Epidermal melanocyte (primary cell): ENCODE measurements around the gene MAEL.
"Not testable (repeated sequence)": the region's sequence is repeated elsewhere in the genome, so short reads cannot be mapped to it uniquely, and the experiment has no call there.

ENCODE experiments used
- DNase-seq: peaks from one replicate; pipeline ENCODE4 v3.0.0; 2011; ENCODE audit warnings: low spot score; ENCODE audit not compliant: insufficient read length

MAEL gene

DNA sequence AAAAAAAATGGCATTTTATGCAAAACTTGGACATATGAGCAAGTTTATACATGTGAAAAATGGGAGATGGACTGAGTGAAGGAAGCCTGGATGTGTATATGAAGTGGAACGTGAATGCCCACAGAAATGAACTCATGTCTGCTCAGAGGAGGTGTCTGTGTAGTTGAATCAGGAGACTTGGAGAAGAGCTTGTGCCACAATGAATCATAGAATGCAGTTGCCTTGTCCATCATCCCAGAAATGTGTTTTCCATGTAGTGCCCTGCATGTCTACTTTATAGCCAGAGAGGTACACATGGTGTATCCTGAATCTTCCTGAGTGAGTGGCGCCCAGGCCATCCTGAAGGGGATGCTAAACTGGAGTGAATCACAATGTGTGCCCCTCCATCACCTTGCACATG lies 11.1 kb upstream of the MAEL start:
- no peak for DNase-seq

DNA sequence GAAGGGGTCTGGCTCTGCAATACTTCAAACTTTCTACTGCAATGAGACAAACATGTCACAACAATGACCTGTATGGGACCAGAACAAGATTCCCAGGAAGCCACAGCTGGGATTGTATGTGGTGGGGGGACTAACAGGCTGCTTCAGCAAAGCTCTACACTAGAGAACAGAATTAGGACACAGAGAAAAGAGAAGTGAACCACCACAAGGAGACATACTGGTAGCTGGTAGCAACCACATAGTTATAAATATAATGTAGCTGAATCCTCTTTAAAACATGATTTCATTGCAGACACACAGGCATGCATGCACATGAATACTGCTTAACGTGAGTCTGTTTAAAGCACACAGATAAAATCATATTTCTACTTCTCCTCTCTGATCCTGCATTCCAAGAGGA lies 10.3 kb upstream of the MAEL start:
- DNase-seq, result no peak

DNA sequence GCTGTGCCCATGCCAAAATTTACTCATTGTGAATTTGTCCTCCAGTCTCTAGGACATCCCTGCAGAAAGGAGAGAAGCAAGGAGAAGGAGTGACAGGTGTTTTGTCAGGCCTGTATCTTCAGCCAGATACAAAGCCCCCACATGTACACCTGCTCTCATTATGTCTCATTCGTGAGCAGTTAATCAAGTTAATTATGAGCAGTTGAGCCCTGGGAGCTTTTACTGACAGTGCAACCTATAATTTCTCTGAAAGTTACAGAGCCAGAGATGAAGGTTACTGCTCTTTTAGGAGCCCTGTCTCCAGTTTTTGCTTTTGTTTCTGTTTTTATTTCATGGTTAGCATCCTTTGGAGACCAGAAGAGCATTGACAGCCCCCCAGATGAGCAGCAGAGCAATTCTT lies 8.7 kb upstream of the MAEL start:
- DNase-seq, result no peak

DNA sequence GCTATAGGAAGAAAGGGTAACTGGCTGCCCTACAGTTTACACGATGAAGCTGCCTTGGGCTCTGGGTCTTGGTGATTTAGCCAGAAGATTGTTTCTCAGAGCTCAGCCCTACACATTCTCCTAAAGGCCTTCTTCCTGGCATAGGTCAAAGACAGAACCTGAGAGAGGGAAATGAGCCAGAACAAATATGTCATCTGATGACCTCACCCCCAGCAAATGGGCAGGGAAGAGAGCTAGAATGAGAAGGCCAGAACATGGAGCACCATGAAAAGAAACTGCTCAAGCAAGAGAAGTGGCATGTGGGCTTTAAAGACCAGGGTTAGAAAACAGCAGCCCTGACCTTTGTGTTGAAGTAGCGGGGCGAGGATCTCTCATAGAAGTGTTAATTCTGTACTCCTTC lies 8.3 kb upstream of the MAEL start:
- DNase-seq, result no peak

DNA sequence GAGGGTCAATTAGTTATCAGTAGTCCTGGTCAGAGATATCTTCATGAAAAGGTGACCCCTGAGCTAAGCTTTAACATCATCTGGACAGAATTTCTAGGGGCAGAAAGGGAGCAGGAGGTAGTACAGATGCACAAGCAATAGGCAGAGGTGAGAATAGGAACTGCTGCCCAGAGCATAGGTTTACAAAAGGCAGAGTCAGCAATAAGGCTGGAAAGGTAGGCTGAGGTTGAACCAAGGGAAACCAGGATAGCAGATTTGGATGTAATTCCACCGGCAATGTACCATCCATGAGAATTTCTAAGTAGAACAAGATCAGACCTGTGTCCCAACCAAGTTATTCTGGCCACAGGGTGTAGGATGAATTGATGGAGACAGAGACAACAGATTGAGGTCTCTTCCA lies 7.5 kb upstream of the MAEL start:
- no peak for DNase-seq

DNA sequence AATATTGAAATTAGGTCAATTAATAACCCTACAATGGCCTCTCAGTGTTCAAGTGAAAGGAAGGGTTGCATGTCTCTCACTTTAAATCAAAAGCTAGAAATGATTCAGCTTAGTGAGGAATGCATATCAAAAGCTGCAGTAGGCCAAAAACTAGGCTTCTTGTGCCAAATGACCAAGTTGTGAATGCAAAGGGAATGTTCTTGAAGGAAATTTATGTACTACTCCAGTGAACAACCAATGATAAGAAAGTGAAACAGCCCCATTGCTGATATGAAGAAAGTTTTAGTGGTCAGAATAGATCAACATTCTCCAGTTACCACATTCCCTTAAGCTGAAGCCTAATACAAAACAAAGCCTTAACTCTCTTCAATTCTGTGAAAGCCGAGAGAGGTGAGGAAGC lies 10.0 kb downstream of the MAEL start:
- DNase-seq, result no peak

DNA sequence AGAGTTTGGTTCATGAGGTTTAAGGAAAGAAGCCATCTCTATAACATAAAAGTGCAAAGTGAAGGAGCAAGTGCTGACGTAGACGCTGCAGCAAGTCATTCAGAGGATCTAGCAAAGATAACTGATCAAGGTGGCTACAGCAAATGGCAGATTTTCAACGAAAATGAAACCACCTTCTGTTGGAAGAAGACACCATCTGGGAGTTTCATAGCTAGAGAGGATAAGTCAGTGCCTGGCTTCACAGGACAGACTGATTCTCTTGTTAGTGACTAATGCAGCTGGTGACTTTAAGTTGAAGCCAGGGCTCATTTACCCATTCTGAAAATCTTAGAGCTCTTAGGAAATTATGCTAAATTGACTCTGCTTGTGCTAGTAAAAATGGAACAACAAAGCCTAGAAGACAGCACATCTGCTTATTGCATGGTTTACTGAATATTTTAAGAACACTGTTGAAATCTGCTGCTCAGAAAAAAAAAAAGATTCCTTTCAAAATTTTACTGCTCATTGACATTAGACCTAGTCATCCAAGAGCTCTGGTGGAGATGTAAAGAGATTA lies 10.5 kb downstream of the MAEL start:
- DNase-seq, result no peak

DNA sequence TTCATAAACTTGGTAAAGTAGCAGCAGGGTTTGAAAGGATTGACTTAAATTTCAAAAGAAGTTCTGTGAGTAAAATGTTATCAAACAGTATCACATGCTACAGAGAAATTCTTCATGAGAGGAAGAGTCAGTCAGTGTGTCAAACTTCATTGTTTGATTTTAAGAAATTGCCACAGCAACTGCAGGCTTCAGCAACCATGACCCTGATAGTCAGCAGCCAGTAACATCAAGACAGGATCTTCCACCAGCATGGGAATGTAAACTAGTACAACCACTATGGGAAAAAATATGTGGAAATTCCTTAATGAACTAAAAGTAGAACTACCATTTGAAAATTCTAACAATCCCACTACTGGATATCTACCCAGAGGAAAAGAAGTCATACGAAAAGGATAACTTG lies 11.5 kb downstream of the MAEL start:
- DNase-seq, result no peak

DNA sequence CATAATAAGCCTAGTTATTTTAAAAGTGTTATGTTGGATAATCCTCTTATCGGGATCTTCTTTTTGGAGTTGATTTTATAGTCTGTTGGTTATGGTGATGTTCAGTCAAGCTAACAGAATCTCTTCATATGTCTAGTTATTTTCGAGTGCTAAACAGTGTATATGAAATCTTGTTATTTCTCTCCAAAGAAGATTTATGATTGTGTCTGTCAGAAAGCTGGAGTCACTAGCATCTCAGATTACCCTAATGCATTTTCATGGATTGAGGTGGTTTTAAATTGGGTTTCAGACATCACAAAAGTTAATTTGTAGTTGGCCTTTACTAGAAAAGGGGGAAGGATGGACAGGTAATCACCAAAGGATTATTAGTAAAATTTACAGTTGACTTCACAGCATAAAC lies 13.3 kb downstream of the MAEL start:
- no peak for DNase-seq

DNA sequence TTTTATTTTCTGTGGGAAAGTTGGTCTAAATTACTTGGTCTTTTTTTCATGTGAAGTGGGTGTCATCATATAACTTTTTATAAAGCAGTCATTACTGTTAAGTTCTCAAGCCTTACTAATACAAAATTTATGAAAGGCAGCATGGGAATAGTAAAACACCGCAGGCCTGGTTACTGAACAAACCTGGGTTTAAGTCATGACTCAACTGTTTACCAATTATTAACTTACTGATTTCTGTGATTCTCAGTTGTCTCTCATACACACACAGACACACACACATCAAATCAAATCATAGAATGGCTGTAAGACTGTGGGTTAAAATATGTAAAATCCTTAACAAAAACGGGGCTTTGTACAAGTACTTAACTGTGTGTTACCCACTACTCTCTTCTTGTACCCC lies 14.6 kb downstream of the MAEL start:
- no peak for DNase-seq

DNA sequence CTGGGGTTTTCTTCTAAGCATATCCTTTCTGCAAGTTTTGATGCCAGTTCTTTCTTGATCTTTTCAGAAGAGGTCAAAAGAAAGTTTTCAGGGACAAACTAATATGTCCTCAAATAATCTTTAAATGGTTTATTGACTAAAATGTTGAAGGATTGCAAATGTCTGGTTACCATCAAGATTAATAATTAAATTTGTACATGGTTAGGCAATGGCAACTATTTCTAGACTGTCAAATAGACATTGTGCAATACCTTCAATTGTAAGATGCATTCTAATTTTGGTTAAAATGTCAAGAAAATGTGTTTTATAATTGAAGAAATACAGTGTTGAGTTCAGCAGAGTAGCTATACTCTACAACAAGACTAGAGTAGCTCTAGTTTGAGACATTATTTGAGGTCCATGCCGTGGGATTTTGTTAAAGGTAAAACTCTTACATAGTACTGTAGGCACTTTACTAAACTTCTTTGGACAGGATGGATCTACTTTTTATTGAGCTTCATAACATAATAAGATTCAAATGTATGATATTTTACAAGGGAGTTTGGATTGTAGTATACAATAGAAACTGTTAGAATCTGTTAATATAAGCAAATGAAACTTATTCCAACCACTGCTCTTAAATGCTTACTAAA lies 22.6 kb downstream of the MAEL start:
- DNase-seq, result no peak

DNA sequence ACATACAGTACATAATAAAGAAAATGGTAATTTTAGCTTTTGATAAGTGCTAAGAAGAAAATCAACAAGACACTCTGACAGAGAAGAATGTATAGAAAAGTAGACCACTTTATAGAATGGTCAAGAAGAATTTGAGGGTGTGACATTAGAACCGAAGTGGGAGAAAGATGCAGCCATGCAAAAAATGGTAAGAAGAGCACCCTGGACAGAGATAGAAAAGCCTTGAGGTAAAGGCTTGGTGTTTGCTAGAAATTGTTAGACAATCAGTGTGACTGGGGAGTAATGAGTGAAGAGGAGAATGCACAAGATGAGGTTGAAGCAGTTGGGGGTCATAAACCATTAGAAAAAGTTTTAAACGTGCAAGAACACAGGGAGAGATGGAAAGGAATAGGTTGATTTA lies 23.5 kb downstream of the MAEL start:
- DNase-seq, result no peak

DNA sequence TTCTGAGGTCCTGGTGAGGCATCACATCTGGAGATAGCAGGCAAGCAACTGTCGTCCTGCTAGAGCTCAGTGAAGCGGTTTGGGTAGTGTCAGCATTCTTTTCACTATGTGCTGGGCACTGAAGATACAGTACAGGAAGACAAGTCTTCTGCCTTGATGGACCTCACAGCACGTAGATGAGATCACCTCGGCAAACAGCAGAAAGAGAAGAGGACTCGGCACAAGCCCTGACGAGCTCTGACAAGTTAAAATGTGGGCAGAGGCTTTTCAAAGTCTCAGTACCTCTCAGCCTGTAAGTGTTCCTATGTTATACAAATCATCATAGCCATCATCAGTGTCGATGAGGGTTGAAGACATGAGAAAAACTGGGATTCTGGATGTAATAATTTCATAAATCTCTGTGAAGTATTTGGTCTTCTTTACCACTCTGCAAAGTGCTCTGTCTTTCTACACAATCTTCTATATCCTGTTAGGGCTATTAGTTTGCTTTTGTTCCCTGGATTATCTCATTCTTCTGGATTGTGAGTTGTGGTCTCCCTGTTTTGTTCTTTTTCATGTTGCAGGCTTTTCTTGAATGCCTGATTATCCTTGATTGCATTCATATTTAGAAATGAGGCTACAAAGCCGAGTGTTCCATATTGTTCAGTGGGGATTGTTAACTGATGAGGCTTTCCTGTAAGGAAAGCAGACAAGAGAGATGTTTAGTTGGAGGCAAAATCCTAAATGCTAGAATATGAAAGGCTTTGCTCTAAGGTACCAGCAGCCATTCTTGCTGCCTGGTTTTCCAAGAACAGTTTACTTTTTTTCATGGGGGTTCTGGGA lies 24.2 kb downstream of the MAEL start:
- no peak for DNase-seq

DNA sequence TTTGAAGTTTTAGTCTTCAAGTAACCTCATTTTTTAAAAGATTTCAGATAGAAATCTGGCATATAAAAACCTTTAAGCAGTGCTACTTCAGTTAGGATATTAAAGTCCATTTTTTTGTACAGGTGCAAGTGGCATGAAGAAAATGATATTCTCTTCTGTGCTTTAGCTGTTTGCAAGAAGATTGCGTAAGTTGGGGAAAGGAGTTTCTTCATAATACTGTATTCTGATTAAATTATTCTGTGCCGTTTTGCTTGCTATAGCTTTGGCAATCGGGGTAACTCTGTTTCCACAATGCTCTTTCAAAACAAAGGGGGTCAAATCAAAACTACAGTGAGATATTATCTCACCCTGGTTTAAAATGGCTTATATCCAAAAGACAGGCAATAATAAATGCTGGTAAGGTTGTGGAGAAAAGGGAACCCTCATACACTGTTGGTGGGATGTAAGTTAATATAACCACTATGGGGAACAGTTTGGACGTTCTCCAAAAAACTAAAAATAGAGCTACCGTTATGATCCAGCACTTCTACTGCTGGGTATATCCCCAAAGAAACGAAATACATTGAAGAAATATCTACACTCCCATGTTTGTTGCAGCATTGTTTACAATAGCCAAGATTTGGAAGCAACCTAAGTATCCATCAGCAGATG lies 27.1 kb downstream of the MAEL start:
- DNase-seq, result no peak

DNA sequence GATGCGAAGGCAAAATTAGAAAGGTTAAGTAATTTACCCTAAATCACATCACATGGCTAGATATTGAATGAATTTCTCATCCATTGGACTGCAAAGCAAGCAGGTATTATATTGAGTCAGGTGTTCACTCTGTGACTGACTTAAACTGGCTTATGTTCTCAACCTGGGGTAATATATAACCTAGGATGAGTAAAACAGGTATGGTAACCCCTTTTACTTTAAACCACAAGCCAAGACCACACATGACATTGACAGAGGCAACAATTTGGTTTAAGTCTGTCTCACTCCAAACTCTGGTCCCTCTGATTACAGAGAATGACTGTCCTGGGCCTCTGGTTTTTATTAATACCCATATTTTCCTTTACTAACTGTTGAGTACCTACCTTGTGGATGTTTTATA lies 33.3 kb downstream of the MAEL start:
- DNase-seq, result no peak

DNA sequence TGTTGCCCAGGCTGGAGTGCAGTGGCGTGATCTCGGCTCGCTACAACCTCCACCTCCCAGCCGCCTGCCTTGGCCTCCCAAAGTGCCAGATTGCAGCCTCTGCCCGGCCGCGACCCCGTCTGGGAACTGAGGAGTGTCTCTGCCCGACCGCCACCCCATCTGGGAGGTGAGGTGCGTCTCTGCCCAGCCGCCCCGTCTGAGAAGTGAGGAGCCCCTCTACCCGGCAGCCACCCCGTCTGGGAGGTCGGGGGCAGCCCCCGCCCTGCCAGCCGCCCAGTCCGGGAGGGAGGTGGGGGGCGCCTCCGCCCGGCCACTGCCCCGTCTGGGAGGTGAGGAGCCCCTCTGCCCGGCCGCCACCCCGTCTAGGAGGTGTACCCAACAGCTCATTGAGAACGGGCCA lies 40.5 kb downstream of the MAEL start:
- DNase-seq, result not testable (repeated sequence)

DNA sequence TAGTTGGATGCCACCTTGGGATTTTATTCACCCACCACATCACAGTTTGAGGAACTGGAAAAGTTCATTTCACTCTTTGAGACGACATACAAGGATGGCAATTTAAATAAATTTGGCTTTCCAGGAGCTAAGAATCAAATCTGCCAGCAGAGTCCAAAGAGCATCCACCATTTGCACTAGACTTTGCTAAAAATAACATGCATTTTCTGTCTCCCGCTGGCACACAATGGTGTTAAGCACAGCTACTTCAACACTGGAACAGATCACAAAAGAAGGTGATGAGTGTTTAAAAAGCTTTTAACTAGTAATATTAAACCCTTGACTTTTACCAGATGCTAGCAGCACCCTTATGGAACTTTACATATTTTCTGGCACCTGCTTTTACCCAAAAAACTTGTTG lies 44.6 kb downstream of the MAEL start:
- no peak for DNase-seq

DNA sequence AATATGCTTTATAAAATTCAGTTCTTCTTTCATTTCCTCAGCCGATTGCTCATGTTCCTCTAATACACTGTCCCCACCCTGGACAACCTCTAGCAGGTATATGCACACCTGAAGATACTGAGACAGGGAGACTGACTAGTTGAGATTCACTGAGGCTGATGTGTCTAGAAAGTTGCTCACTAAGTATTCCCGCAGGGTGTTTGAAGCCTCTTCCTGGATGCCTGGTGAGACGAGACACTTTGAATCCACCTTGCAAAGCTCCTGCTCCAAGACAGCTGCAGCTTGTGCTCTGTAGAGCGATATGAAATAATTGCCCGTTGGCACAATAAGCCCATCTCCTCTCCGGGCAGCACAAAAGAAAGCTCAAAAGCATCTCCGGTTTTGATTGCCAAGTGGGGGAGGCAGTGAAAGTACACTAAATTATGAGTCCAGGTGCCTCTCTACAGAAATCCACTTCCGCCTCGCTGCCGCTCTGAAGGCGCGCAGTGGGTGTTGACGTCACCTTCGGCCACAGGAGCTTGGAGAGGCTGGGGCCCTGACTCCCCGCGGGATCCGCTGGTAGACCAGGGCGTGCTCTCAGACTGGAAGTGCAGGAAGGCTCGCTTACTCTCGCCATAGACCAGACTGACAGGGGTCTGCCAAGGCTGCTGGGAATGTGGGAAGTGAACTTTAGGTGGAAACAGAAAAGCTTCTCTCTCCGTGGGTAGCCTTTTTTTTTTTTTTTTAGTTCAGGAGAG lies 54.8 kb downstream of the MAEL start:
- DNase-seq, result no peak

DNA sequence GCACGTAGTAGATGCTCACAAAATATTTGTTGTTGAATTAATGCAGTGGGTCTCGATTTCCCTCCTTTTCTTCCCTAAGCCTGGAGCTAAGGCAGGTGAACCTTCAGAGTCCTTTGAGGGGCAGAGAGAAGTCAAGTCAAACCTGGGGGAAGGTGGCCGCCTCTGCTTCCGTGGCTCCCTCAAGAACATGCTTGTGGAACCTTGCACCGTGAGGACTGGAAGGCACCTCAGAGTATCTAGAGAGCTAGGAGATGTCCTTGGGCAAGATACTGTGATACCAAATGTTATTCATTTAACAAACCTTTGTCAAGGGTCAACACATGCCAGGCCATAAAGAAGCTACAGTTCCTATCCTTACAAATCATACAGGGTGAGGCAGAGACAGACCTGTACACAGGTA lies 62.8 kb downstream of the MAEL start:
- DNase-seq, result no peak

DNA sequence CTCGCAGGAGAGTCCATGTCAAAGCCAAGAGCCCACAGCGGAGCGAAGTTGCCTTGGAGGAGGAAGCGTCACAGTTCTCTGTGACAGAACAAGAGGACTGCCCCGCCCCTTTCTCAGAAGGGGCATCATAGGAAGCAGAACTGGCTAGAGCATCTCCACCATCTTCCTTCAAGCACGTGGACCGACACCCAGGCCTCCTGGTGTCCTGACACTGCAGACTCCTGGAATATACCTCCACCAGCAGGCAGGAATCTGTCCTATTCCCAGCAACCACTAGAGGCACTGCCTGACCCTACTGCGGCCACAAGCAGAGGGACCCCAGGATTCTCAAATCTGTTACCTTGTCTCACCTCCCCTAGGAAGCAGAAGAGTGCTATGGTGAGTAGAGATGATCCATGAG lies 63.3 kb downstream of the MAEL start:
- no peak for DNase-seq

DNA sequence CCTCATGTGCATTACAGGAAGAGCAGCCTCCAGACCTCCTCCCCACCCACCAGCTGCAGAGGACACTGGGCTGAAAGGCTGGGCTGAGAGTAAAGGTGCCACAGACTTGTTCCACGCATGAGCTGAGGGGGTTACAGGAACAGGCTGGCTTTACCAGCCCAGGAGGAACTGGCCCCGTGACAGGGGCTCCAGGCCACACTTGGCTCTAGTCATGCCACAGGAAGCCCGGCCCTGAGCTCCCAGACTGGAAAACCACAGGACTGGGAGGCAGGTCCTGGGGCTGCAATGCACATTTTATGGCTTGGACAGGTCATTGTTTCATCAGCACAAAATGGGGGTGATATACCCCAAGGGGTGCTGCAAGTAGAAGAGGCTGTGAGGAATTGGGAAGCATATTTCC lies 65.5 kb downstream of the MAEL start:
- DNase-seq, result no peak
